Fibroblast of pulmonary artery (primary cell): Measurements from ENCODE around the gene TMEM72.

ENCODE experiments used
- DNase-seq: peaks from one replicate; pipeline ENCODE4 v3.0.0-alpha.2; 2010; ENCODE audit warnings: low read depth
- H3K4me3 ChIP-seq: replicated peaks from 2 replicates; pipeline ENCODE4 v1.5.1; 2011; ENCODE audit warnings: low read depth, mild to moderate bottlenecking, control low read depth, low read length, moderate library complexity
- CTCF ChIP-seq: IDR thresholded peaks from 2 replicates; pipeline ENCODE4 v1.5.1; 2011; ENCODE audit warnings: mild to moderate bottlenecking, control low read depth, low read length, inconsistent platforms; ENCODE audit errors: missing control alignments

The TMEM72 gene

GRCh38 chr10:44975431-44976331, 64.5 kb downstream of the TMEM72 start:
- TF ChIP-seq CTCF: no peak
- DNase-seq: peak; percentile 82
- H3K4me3 ChIP-seq: peak overlapping the region; percentile 62

GRCh38 chr10:44976352-44977198, 65.4 kb downstream of the TMEM72 start:
- TF ChIP-seq CTCF: no peak
- DNase-seq: peak; percentile 42
- peak overlapping the region; percentile 62 for H3K4me3 ChIP-seq

- DNase-seq: peak; percentile 24
- peak overlapping the region; percentile 62 for H3K4me3 ChIP-seq
- no peak for TF ChIP-seq CTCF
These were observed 66.4 kb downstream of the TMEM72 start for GRCh38 chr10:44977287-44978212.

- peak overlapping the region; percentile 62 for H3K4me3 ChIP-seq
- DNase-seq: no peak
- TF ChIP-seq CTCF: no peak
These were observed 67.1 kb downstream of the TMEM72 start for GRCh38 chr10:44978213-44978569.

- DNase-seq: peak; percentile 95
- TF ChIP-seq CTCF: peak; percentile 7
These were observed 67.6 kb downstream of the TMEM72 start, which contains the start of gene DEPP1 for GRCh38 chr10:44978570-44979280. TSS of gene DEPP1 (minus strand) at chr10:44978809. CDS start at chr10:44978030, 779 bp downstream.

More at GRCh38 chr10:44978570-44979280, 67.6 kb downstream of the TMEM72 start, which contains the start of gene DEPP1:
- peak within 1 kb of the TSS; percentile 62 for H3K4me3 ChIP-seq
